Limb (tissue), 2 donors: ENCODE results near the gene MAGEA2B.
"Not testable (repeated sequence)": the region's sequence is repeated elsewhere in the genome, so short reads cannot be mapped to it uniquely, and the experiment has no call there.

Source experiments
- DNase-seq, 2 donors: peaks; one replicate each; pipeline ENCODE4 v3.0.0-alpha.2; 2016; ENCODE audit errors: extremely low spot score in 2 of 2

The MAGEA2B gene

GRCh38 chrX:152758918-152759317, 44.5 kb downstream of the MAGEA2B start, which contains the start of gene CSAG3:
CSAG3 (plus strand) TSS chrX:152759218.
- not testable (repeated sequence) for DNase-seq

- not testable (repeated sequence) for DNase-seq
Observed at GRCh38 chrX:152759544-152759943, 45.1 kb downstream of the MAGEA2B start.

DNA sequence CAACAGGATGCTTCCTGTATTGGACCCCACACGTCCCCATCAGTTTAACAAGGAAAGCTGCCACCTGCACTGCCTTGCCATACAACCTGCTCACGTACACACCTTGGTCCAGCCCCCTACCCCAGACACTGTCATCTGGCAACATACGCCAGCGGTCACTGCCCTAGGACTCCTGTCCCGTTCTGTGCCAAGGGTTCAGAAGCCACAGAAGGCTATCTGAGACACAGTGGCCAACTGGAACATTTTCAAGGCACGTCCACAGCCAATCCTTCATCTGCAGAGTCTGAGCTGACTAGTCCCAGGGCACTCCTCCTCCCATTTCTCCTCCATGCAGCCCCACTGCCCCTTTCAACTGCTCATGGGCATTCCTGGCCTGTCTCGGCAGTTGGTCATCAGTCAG, 47.2 kb downstream of the MAGEA2B start:
- DNase-seq: not testable (repeated sequence)

GRCh38 chrX:152766562-152766961, 52.1 kb downstream of the MAGEA2B start:
- DNase-seq: not testable (repeated sequence)
